Activated naive CD4-positive, alpha-beta T cell (primary cell): Measurements from ENCODE around the gene SAMD4A.
"Not testable (repeated sequence)": the region's sequence is repeated elsewhere in the genome, so short reads cannot be mapped to it uniquely, and the experiment has no call there.

Experiments used
- DNase-seq, 4 experiments: peaks; one replicate each; lab custom pipeline; 2025; lab: John Stamatoyannopoulos, UW

SAMD4A gene

DNA sequence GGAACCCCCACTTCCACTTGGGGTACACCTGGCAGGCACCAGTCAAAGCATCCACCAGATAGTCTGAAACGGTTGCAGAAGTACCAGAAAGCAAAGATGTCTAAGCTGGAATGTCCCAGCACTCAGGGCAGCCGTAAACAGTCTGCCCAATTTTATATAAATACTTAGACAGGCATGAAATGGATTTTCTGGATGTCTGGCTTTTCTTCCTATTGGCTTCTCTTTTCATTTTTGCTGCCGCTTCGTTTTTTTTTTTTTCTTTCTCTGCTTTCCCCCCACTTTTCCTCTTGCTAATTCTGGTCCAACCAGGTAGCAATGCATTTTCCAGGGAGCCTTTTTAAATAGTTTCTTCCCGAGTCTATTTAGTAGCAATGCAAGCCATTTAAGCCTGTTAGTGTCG lies 168.0 kb downstream of the SAMD4A start:
- DNase-seq = no peak

DNA sequence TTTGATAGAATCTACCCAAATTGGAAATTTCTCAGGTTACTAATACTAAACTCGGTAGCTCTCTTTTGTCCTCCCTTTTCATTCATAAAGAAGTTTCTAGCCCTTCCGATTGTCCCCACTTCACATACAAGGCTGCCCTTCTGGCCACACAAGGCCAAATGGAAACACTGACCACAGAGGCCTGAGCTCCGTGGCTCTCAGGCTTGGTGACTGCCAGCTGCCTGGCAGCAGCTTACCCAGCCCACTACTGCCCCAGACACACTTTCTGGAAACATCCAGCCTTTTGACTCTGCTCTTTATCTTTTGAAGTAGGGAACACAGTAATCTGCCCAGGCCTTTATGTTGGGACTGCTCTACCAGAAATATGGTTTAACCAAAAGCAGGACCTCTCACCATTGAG lies 168.5 kb downstream of the SAMD4A start:
- DNase-seq = no peak

DNA sequence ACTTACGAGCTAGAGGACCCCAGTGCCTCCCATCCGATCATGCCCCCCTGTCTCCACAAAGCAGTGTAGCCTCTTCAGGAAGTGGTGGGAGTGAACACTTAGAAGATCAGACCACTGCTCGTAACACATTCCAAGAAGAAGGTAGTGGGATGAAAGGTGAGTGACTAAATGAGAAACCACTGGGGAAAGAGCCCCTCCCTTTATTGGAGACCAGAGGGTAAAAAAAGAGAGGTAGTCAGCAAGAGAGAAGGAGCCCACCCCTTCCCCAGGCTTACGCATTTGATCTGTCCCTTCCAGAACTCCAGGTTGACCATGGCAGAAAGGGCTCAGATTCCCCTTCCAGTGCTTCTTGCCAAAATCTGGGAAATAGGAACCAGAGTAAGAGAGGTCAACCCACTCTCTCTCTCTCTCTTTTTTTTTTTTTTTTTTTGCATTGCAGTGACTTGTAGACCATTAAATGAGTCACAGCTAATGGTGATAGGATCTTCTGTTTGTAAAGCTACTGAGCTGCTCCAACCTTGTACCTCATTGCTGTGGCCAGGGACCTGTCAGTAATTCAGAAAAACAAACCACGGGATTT lies 170.3 kb downstream of the SAMD4A start:
- no peak for DNase-seq

DNA sequence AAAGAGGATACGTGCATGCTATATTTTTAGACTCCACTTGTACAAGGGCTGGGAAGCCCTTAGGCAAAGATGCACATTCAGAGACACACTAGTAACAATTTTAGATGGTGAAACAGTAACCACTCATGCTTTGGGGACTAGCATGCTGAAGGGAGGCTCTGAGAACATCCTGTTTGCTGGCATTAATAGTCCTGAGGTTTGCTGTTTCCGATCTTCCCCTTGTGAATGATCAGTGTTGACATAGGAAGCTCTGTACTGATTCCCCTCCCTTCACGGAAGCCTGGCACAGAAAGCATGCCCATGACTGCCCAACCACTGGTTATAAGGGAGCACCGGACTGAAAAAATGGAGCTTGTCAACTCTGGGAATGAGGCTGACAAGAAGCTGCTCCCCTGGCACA lies 171.1 kb downstream of the SAMD4A start:
- DNase-seq = no peak

DNA sequence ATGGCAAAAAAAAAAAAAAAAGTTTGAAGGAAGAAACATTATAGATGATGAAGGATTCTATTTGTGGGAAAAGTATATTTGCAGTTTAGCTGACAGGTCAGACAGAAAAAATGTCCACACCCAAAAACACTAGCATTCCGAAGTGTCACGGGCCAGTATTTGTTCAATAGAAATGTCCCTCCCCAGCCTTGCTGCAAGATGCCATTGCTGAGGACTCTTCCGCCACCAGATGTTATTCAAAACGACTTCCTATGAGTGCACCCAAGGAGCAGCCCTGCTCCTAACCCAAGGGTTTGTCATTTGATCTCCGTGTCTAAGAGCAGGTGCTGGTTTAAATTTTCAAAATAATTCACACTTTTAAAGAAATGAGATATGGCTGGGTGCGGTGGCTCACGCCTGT lies 172.6 kb downstream of the SAMD4A start:
- no peak for DNase-seq

DNA sequence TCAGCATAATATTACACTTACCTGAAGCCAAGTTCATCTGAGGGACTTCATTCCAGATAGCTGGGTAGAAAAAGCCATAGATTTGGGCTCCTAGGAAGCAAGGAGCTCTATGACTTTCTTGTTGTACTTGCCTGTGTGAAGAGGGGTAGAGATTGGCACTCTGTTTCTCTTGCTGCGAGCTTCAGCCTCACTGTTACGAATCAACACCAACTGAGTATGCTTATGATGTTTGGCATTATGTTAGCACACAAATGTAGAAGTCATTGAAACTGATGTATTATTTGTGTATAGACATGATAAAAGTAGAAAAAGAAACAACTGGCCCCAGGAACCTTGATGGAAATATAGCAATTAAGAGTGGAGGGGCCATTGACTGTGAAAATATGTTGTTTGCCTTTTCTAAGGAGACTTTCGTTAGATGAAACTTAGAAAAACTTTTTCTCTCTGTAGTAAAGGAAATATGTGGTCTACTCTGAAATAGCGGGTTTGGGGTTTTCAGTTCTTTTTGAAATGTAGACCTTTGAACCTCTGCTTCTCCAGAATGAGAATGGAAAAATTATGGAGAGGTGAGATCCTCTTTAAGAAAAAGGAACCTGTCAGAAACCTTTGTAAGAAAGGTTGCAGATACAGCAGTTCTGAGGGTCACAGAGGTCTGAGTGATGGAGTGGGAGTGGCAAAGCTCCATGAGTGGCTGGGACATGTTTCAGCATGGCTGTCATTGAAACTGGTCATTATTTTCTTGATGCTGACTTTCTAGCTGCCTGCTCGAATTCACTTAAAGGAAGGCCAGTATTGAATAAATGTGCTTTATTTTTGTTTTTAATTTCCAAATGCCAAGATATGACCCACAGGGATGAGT lies 175.8 kb downstream of the SAMD4A start:
- no peak for DNase-seq

DNA sequence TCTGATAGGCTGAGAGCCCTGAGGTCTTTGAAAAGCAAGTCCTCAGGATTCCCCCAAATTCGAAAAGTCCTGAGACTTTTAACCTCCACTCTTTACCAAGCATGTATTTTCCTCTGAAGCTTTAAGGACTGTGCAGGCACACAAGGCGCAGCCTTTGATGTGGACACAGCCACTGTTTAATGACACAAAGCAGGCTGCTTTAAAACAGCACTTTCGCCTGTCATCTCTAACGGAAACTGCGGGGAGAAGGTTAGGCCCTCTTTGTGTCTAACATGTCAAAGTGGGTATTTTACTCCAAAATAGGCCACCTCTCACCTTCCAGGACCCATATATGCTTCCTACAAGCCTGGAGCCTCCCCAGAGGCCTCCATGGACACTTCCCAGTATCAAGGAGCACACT lies 176.5 kb downstream of the SAMD4A start:
- DNase-seq = no peak

DNA sequence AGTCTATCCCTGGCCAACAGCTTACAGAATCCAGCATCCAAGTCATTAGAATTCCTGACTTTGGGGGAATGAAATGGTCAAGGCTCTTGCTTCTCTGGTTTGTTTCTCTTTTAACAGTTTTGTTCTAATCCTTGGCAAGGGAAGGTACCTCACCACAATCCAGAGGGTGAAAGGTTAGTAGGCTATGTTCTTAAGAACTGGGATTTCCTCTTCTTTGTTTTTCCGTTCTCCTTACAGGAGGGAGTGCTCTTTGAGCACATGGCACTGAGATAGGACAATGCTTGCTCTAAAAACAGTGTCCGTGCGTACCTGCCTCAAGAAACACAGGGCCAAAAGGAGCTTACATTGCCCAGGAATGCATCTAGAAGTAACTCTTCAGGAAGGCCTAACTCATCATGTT lies 179.1 kb downstream of the SAMD4A start:
- no peak for DNase-seq

DNA sequence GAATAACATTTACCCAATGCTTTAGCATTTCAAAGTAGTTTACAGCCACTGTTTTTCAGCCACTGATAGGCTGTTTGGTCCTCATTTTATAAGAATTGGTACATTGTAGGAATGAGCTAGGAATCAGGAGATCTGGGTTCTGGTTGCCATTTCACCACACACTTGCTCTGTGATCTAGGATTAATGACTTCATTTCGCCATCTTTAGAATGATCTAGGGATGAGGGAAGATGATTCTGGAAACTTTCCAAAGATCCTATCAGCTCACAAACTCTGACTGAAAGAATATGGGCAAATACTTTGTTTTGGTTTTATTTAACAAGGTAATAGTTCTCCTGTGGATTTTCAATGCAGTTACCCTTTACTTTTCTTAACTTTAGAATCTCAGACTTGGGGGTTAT lies 180.7 kb downstream of the SAMD4A start:
- no peak for DNase-seq

DNA sequence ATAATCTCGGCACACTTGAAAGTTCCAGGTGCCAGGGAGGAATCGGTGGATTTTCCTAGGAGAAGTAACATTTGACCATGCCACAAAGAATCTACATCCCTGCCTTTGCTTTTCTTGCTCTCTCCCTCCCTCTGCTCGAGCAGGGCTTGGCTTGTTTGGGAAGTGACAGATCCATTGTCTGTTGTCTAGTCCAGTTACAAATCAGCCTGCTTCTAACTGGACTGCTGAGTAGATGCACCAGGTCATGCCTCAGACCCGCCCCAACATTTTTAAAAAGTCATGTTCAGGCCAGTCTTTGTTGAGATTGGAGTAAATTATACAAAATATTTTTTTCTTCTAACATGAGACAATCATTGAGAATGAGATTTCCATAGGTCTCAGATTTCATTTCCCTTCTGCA lies 182.3 kb downstream of the SAMD4A start:
- no peak for DNase-seq

DNA sequence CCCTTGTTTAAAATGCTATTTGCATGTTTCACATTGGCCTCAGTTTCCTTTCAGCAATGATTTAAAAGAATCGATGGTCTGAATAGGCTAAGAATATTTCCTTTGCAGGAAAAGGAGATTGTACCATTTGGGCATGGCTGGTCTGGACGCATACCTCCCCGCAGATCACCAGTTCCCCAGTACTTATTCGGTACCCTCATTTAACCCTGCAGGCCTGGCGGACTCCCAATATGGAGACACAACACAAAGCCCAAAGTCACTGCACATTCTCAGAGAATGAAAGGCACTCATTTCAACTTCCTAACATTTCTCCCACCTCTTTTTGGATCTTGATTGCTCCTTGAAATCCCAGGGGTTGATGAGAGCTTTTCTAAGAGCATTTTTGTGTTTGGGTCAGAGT lies 182.8 kb downstream of the SAMD4A start:
- DNase-seq = no peak

DNA sequence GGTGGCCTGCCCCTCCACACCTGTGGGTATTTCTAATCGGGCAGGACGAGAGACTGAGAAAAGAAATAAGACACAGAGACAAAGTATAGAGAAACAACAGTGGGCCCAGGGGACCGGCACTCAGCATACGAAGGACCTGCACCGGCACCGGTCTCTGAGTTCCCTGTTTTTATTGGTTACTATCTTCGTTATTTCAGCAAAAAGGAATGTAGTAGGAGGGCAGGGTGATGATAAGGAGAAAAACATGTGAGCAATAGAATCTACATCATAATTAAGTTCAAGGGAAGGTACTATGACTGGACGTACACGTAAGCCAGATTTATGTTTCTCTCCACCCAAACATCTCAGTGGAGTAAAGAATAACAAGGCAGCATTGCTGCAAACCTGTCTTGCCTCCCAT lies 185.7 kb downstream of the SAMD4A start:
- DNase-seq = not testable (repeated sequence)

DNA sequence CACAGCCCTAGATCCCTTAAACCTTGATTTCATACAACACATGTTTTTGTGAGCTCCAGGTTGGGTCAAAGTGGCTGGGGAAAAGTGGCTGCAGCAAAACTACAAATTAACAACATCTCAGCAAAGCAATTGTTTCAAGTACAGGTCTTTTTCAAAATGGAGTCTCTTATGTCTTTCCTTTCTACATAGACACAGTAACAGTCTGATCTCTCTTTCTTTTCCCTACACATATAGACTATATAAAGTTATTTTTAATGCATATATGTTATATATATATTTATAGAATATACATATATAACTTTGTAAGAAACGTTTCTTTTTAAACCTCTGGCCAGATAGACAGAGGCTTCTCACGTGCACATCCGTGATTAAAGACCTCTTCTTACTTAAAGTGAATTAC lies 186.5 kb downstream of the SAMD4A start:
- DNase-seq = not testable (repeated sequence)

DNA sequence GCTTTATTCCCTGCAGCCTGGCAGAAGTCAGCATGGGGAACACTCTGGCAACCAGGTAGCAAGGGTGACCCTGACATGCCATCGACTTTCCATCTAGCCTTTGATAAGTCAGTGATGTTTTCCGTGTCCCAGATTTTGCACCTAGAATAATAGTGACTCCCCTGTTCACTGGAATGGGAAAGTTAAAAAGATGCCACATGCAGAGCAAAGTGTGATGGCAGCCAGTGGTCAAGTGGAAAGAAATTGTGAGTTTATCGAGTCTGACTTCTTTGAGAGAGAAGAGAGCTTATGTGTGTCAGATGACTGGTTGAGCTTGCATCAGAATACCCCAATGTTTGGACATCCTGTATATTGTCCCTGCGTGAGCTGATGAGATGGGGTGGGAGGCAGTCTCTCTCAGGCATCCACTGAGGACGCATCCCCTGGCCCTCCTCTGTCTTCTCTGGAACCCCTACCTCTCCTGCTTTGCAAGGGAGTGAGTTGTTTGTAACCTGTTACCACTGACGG lies 187.2 kb downstream of the SAMD4A start:
- DNase-seq = no peak

DNA sequence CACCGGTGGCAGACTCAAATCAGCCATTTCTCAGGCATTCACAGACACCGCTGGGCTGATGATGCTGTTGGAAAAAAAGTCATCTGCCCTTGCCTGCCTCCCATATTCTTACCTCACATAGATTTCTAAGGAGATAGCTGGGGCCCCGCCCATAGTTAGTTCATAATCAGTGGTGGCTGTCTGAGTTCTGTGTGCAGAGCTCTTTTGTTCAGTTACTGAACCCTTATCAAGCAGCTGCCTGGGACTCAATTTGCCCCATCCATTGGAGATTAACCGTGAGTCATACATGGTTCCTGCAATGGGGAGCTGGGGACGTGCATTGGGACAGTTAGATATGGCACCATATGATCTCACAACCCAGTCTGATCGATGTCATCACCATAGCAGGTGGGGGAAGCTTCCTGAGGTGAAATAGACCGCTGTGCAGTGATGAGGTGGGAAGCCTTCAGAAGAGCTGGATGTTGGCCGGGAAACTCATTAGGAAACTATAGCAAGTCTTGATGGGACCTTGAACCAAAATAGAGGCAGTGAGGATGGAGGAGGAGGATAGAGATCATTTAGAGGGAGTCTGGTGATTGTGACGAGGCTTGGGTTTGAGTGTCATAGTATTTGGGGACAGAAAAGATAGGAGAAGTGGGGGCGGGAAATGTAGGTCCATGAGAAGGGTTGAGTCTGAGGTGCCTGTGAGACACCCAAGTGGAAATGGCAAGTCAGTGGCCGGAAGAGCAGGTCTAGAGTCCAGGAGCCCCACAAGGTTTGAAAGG lies 187.9 kb downstream of the SAMD4A start:
- no peak for DNase-seq

DNA sequence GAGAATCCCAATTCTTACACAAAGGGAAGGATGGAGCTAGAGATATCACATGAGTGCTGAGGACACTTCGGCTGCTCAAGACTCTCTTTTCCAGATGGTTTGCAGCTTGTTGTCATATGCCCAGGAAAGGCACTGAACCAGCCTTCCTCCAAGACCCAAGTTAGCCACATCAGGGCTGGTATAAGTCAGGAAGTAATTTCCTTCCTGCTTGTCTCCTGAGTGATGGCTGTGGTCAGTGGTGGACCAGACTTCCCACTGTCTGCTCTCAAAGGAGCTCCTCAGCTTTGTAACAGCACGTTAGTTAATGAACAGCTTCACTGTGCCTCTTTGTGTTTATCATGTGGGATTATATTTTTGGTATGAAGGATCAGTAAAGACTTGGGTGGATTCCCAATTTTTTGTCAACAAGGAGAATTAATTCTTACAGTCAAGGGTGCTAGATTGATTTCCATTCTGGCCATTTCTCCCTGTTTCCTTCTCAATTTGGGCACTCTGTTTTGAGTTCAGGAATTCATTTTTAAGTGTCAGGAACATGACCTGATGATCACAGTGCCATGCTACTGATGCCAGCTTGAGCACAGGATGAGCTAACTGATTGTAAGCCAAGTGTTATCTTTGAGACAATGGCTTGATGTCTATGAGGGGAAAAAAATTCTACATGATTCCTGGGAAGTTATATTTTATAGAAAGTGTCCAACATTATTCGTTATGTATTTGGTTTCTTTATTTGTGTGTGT lies 189.9 kb downstream of the SAMD4A start:
- DNase-seq = no peak

DNA sequence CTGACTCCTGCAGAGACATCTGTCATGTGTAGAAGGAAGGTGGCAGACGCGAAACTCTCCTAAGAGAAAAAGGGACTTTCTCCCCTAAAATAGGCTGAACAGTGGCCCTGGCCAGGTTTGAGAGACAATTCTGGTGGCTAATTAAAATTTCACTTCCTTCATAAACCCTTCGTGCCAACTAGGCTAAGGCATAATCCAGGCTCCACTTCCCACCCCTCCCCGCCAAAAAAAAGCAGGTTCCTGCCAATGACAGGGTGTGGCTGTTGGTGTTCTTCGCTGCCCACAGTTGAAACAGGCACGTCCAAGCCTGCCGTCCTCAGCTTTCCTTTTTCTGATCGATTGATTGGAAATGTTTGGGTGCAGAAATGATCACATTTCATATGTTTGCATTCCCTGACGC lies 191.1 kb downstream of the SAMD4A start:
- DNase-seq = no peak

DNA sequence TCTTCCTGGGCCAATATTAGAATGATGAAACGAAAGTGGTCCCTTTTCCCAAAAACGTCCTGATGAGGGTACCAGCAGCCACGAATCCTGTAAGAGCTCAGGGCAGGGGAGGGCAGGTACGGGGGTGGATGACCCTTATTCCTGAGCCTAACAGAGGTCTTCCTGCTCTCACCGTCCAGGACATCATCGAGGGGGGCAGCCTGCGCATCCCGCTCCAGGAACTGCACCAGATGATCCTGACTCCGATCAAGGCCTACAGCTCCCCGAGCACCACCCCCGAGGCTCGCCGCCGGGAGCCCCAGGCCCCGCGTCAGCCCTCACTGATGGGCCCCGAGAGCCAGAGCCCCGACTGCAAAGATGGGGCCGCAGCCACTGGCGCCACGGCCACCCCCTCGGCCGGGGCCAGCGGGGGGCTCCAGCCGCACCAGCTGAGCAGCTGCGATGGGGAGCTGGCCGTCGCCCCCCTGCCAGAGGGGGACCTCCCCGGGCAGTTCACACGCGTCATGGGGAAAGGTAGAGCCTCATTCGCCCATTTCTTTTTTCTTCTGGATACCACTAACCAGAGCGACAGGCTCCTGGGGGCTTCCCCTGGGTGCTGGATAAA lies 193.2 kb downstream of the SAMD4A start:
- DNase-seq = no peak

DNA sequence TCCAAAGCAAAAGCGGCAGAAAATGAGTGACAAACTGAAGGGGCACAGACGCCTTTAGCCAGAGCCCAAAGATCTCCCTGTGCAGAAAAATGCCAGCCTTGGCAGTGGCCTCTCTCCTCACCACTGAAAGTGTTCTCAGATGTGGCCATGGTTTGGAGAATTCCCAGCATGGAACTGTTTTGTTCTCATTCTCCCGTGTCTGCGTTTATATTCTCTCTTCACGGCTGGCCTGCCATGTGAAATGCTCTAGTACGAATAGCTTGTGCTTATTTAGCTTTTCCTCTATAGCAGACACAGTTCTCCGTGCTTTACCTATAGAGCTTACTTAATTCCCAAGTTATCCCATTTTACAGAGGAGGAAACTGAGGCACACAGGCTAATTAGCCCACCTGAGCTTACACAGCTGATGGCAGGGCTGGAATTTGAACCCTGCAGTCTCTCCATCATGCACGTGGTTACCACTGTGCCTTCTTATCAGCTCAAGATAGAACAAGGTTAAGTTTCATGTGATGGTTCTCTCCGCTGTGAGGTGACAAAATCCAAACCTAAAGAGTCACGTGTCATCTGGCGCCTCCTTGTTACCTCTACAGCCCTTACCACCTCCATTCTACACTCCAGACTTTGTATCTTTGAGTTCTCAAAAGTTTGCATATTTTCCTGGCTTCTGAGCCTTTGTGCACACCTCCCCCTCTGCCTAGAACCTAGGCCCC lies 194.1 kb downstream of the SAMD4A start:
- DNase-seq = no peak

DNA sequence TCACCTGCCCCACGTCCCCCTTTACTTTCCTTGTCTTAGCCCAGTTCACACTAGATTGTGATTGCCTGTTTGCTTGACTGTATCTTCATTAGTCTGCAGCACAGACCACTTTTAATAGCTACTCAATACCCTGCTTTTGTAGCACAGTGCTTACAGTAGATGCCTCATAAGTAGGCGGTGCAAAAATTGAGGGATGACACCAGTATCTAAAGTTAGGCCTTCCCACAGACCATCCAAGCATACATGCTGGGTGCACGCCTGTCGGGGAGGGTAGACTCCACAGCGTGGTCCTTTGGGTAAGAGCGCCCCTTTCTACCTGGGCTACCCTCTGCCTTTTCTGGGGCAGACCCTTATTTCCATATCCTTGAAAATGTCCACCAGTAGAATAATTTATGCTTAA lies 194.9 kb downstream of the SAMD4A start:
- DNase-seq = no peak

DNA sequence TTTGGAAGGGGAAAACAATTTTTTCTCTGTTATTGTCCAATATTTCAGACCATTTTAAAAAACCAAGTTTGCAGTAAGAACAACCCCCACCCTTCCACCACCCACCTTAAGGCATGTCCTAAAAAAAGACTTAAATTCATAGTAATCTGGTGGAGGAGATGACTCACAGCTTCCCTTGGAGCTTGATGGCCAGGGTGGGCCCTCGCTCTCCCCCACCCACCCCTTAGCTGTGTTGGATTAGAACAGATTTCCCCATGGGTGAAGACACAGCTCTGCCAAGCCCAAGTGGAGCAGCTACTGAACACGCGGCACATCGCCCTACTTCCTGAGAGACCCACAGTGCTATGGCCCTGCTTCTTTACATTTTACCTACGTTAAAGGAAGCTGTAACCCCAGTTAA lies 195.4 kb downstream of the SAMD4A start:
- DNase-seq = no peak
